Adipose tissue (tissue), 3 donors: ENCODE data around the gene RRP7A. TPM values are rescaled to one million over a fixed set of nuclear protein-coding genes. Genes with fewer than 3 reads are reported as not detected.
A peak's percentile ranks its signal among the peaks of the same experiment; 100 is the strongest.
"Not testable (repeated sequence)": the region's sequence is repeated elsewhere in the genome, so short reads cannot be mapped to it uniquely, and the experiment has no call there.

Experiments
- H3K27ac ChIP-seq: one replicate; pipeline ENCODE4 v1.5.1; 2013; ENCODE audit warnings: low read depth, low read length
- WGBS, 3 donors: extraction: QIAGEN DNeasy Blood & Tissue Kit; methylation state at CpG; one replicate each; pipeline ENCODE4 v1.1.7; 2013; 5-methylcytosine and 5-hydroxymethylcytosine counted together
- polyA plus RNA-seq, 3 donors: library from polyadenylated mRNA; stranded (reverse); fragments of 200-250 nt; gene quantifications; one replicate each; pipeline ENCODE4 v1.2.3, GENCODE V29; 2013
- donor health status: healthy with polysubstance abuse.
- donor health status: Bipolar disorder and iron deficiency.
- donor health status: healthy.

The RRP7A gene
- polyA plus RNA-seq, 3 donors, result 8.0 to 23.5 (median 12.9) TPM

GRCh38 chr22:42539236-42539771, 19.7 kb upstream of the RRP7A start:
- H3K27ac ChIP-seq, result not testable (repeated sequence)
- 41 to 66% (median 53%) methylated on average over 2 to 10 of the region's 11 CpGs for WGBS, 3 donors

- not testable (repeated sequence) for H3K27ac ChIP-seq
- WGBS, 3 donors, result 41 to 65% (median 59%) methylated on average over 6 to 13 of the region's 14 CpGs
Measured at GRCh38 chr22:42537199-42537831, 17.7 kb upstream of the RRP7A start.

- WGBS, 3 donors, result 96 to 97% (median 96%) methylated on average over 18 of the region's 18 CpGs
- H3K27ac ChIP-seq, result not testable (repeated sequence)
Measured at GRCh38 chr22:42536634-42537033, 17.0 kb upstream of the RRP7A start.

- WGBS, 3 donors, result 91 to 97% (median 91%) methylated on average over 7 of the region's 7 CpGs
- no peak overlapping the region for H3K27ac ChIP-seq
Measured at GRCh38 chr22:42536166-42536565, 16.6 kb upstream of the RRP7A start.

- WGBS, 3 donors, result 67 to 83% (median 79%) methylated on average over 3 to 4 of the region's 14 CpGs
- H3K27ac ChIP-seq, result not testable (repeated sequence)
Measured at GRCh38 chr22:42535082-42535731, 15.6 kb upstream of the RRP7A start.

- WGBS, 3 donors, result 79 to 93% (median 91%) methylated on average over 4 to 8 of the region's 8 CpGs
- no peak overlapping the region for H3K27ac ChIP-seq
Measured at GRCh38 chr22:42533638-42533977, 14.0 kb upstream of the RRP7A start.

GRCh38 chr22:42531401-42532084, 11.9 kb upstream of the RRP7A start:
- H3K27ac ChIP-seq, result not testable (repeated sequence)
- 78 to 82% (median 80%) methylated on average over 24 of the region's 24 CpGs for WGBS, 3 donors

- 90 to 95% (median 94%) methylated on average over 8 of the region's 8 CpGs for WGBS, 3 donors
- not testable (repeated sequence) for H3K27ac ChIP-seq
Measured at GRCh38 chr22:42529435-42529834, 9.8 kb upstream of the RRP7A start.

GRCh38 chr22:42528591-42529307, 9.2 kb upstream of the RRP7A start:
- H3K27ac ChIP-seq, result peak overlapping the region; percentile 15
- WGBS, 3 donors, result 86 to 97% (median 93%) methylated on average over 10 to 11 of the region's 11 CpGs

- 93 to 97% (median 96%) methylated on average over 9 to 15 of the region's 15 CpGs for WGBS, 3 donors
Measured at GRCh38 chr22:42522546-42522945, 3.0 kb upstream of the RRP7A start.

GRCh38 chr22:42521228-42521546, 1.6 kb upstream of the RRP7A start:
- WGBS, 3 donors, result 82 to 90% (median 87%) methylated on average over 7 to 9 of the region's 9 CpGs
- H3K27ac ChIP-seq, result no peak overlapping the region

More at GRCh38 chr22:42522546-42522945, 3.0 kb upstream of the RRP7A start:
- H3K27ac ChIP-seq, result no peak overlapping the region

GRCh38 chr22:42518638-42519524, 715 bp downstream of the RRP7A start:
- H3K27ac ChIP-seq, result not testable (repeated sequence)
- 18 to 33% (median 20%) methylated on average over 10 to 18 of the region's 28 CpGs for WGBS, 3 donors

- 92 to 97% (median 96%) methylated on average over 7 of the region's 7 CpGs for WGBS, 3 donors
- not testable (repeated sequence) for H3K27ac ChIP-seq
Measured at GRCh38 chr22:42517103-42517502, 2.5 kb downstream of the RRP7A start.

- whole genome bisulfite sequencing, 3 donors, result 41 to 83% (median 70%) methylated on average over 11 to 14 of the region's 14 CpGs
- no peak overlapping the region for H3K27ac ChIP-seq
Measured at GRCh38 chr22:42515896-42516295, 3.7 kb downstream of the RRP7A start.

- H3K27ac ChIP-seq, result not testable (repeated sequence)
- WGBS, 3 donors, result 84 to 96% (median 95%) methylated on average over 6 to 7 of the region's 8 CpGs
Measured at GRCh38 chr22:42515304-42515703, 4.3 kb downstream of the RRP7A start.

- 87 to 94% (median 90%) methylated on average over 8 to 17 of the region's 17 CpGs for WGBS, 3 donors
- not testable (repeated sequence) for H3K27ac ChIP-seq
Measured at GRCh38 chr22:42514331-42514730, 5.3 kb downstream of the RRP7A start.

GRCh38 chr22:42512273-42512990, 7.2 kb downstream of the RRP7A start:
- WGBS, 3 donors, result 67 to 79% (median 78%) methylated on average over 9 to 22 of the region's 22 CpGs
- not testable (repeated sequence) for H3K27ac ChIP-seq
